PC-9 (cell line): ENCODE results near the gene FMO4.

Experiments
- EZH2 ChIP-seq: fragments of 200-600 bp; sonication (generic); IDR thresholded peaks from 2 replicates; pipeline ENCODE4 v1.8.0; 2017; ENCODE audit warnings: antibody characterized with exemption, low read depth
- TF ChIP-seq, protein P1 (sequence below): fragments of 200-600 bp; sonication (generic); conservative IDR thresholded peaks from 2 replicates; pipeline ENCODE4 v1.6.1; 2017; ENCODE audit warnings: mixed run types, antibody characterized with exemption, mild to moderate bottlenecking, moderate library complexity

GRCh38 chr1:171311771-171312558 is 2.0 kb upstream of the FMO4 start:
- TF ChIP-seq, protein P1, sequence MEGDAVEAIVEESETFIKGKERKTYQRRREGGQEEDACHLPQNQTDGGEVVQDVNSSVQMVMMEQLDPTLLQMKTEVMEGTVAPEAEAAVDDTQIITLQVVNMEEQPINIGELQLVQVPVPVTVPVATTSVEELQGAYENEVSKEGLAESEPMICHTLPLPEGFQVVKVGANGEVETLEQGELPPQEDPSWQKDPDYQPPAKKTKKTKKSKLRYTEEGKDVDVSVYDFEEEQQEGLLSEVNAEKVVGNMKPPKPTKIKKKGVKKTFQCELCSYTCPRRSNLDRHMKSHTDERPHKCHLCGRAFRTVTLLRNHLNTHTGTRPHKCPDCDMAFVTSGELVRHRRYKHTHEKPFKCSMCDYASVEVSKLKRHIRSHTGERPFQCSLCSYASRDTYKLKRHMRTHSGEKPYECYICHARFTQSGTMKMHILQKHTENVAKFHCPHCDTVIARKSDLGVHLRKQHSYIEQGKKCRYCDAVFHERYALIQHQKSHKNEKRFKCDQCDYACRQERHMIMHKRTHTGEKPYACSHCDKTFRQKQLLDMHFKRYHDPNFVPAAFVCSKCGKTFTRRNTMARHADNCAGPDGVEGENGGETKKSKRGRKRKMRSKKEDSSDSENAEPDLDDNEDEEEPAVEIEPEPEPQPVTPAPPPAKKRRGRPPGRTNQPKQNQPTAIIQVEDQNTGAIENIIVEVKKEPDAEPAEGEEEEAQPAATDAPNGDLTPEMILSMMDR: no peak
- no peak for TF ChIP-seq EZH2
